ENCODE measurements around the gene ETNPPL. TPM values are rescaled to one million over a fixed set of nuclear protein-coding genes. Genes with fewer than 3 reads are reported as not detected.
A peak's percentile ranks its signal among the peaks of the same experiment; 100 is the strongest.

ETNPPL gene
- total RNA-seq, 1 donor from 2014 or later, result not detected

- TF ChIP-seq CTCF (IDR thresholded peaks at IDR 0.05; ENCODE audit: unreplicated experiment), result no peak
- Mint-ChIP-seq H3K4me1 (peaks cover 20% of the 10 kb centered on the region), H3K27ac (no peak overlapping the region), H3K27me3 (ENCODE audit: low read depth) (peaks cover 31% of the 10 kb centered on the region), H3K36me3 (no peaks in the 10 kb centered on the region), H3K9me3 (no peaks in the 10 kb centered on the region), H3K4me3 (peak overlapping the region; percentile 80)
- DNase-seq (ENCODE audit: low spot score in 2 of 2, unreplicated experiment in 2 of 2), result no peak
These were observed 357 bp upstream of the ETNPPL start for GRCh38 chr4:108763226-108763593.

GRCh38 chr4:108758498-108758897 is 4.4 kb downstream of the ETNPPL start:
- Mint-ChIP-seq H3K9me3 (no peaks in the 10 kb centered on the region), H3K36me3 (no peaks in the 10 kb centered on the region), H3K4me1 (peaks cover 20% of the 10 kb centered on the region), H3K4me3 (no peak overlapping the region), H3K27ac (no peak overlapping the region), H3K27me3 (ENCODE audit: low read depth) (peaks cover 26% of the 10 kb centered on the region)
- DNase-seq (ENCODE audit: low spot score in 2 of 2, unreplicated experiment in 2 of 2), result no peak
- no peak for TF ChIP-seq CTCF (IDR thresholded peaks at IDR 0.05; ENCODE audit: unreplicated experiment)

GRCh38 chr4:108754327-108754726 is 8.5 kb downstream of the ETNPPL start:
- no peak overlapping the region for H3K4me3 Mint-ChIP-seq
- DNase-seq (ENCODE audit: low spot score in 2 of 2, unreplicated experiment in 2 of 2), result no peak
- H3K27ac Mint-ChIP-seq, result no peak overlapping the region
- no peaks in the 10 kb centered on the region for H3K36me3 Mint-ChIP-seq
- peaks cover under 1% of the 10 kb centered on the region for H3K4me1 Mint-ChIP-seq
- no peak for TF ChIP-seq CTCF (IDR thresholded peaks at IDR 0.05; ENCODE audit: unreplicated experiment)
- H3K27me3 Mint-ChIP-seq (ENCODE audit: low read depth), result peaks cover 2% of the 10 kb centered on the region
- H3K9me3 Mint-ChIP-seq, result no peaks in the 10 kb centered on the region

- Mint-ChIP-seq H3K9me3 (no peaks in the 10 kb centered on the region), H3K27me3 (ENCODE audit: low read depth) (peaks cover 2% of the 10 kb centered on the region), H3K36me3 (no peaks in the 10 kb centered on the region), H3K4me3 (no peak overlapping the region), H3K4me1 (no peaks in the 10 kb centered on the region), H3K27ac (no peak overlapping the region)
- DNase-seq (ENCODE audit: low spot score in 2 of 2, unreplicated experiment in 2 of 2), result no peak
- no peak for TF ChIP-seq CTCF (IDR thresholded peaks at IDR 0.05; ENCODE audit: unreplicated experiment)
These were observed 11.5 kb downstream of the ETNPPL start for GRCh38 chr4:108751321-108751720.

GRCh38 chr4:108749119-108749518 is 13.7 kb downstream of the ETNPPL start:
- no peak for DNase-seq (ENCODE audit: low spot score in 2 of 2, unreplicated experiment in 2 of 2)
- H3K4me3 Mint-ChIP-seq, result no peak overlapping the region
- H3K36me3 Mint-ChIP-seq, result no peaks in the 10 kb centered on the region
- peaks cover 2% of the 10 kb centered on the region for H3K27me3 Mint-ChIP-seq (ENCODE audit: low read depth)
- TF ChIP-seq CTCF (IDR thresholded peaks at IDR 0.05; ENCODE audit: unreplicated experiment), result no peak
- no peak overlapping the region for H3K27ac Mint-ChIP-seq
- H3K9me3 Mint-ChIP-seq, result no peaks in the 10 kb centered on the region
- no peaks in the 10 kb centered on the region for H3K4me1 Mint-ChIP-seq

GRCh38 chr4:108746511-108746910 is 16.3 kb downstream of the ETNPPL start:
- no peaks in the 10 kb centered on the region for H3K27me3 Mint-ChIP-seq (ENCODE audit: low read depth)
- H3K36me3 Mint-ChIP-seq, result no peaks in the 10 kb centered on the region
- H3K9me3 Mint-ChIP-seq, result no peaks in the 10 kb centered on the region
- no peak overlapping the region for H3K27ac Mint-ChIP-seq
- TF ChIP-seq CTCF (IDR thresholded peaks at IDR 0.05; ENCODE audit: unreplicated experiment), result no peak
- no peaks in the 10 kb centered on the region for H3K4me1 Mint-ChIP-seq
- H3K4me3 Mint-ChIP-seq, result no peak overlapping the region
- no peak for DNase-seq (ENCODE audit: low spot score in 2 of 2, unreplicated experiment in 2 of 2)

Measured in mesothelial cell of epicardium (in vitro differentiated cells).